NCI-H526 treated with DMSO at 0.1 percent for 48 hours (cell line): ENCODE data around the gene BID.
"Not testable (repeated sequence)": the region's sequence is repeated elsewhere in the genome, so short reads cannot be mapped to it uniquely, and the experiment has no call there.

ENCODE experiments used
- DNase-seq: peaks from one replicate; lab custom pipeline; 2025; lab: John Stamatoyannopoulos, UW

The BID gene

DNA sequence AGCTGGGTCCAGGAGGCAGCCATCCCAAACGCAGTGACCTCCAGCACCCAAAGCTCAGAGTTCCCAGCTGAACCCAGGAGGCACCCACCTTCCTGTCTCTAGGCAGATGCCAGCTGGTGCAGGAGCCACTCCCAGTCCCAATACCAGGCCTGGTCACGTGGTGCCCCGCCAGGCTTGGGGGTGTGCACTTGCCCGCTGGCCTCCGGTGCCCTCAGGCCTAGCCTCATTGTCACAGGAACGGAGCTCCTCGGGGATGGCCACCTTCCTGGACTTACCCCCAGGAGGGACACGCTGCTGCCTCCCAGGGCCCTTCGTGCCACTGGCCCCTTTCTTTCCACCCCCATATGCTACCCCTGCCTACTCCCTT lies 4.6 kb downstream of the BID start:
- DNase-seq, result no peak

DNA sequence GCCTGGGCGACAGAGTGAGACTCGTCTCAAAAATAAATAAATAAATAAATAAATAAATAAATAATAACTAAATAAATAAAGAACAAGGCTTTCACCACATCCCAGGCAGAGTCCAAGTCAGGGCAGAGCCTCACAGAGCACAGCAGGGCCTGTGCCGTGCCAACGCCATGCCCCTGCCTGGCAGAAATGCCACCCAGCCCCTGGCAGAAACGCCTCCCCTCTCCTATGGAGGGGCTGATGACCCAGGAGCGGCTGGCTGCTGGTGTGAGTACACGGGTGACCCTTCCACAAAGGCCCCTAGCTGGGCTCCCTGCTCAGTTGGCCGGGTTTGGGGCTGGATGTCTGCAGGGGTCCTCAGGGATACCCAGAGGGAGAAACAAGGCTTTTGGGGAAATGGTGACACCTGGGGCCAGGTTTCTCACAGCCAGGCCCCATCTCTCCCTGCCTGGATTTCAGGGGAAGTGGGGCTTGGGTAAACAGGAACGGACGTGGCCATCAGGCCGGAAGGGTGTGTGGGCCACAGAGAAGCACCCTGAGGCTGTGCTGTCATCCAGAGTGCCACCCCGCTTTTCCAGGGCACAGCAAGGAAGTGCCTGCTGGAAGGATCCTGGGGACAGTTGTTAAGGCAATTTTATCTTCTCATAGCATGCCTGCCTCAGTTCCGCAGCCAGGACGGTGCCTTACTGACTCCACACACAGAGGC lies 5.1 kb downstream of the BID start:
- no peak for DNase-seq

DNA sequence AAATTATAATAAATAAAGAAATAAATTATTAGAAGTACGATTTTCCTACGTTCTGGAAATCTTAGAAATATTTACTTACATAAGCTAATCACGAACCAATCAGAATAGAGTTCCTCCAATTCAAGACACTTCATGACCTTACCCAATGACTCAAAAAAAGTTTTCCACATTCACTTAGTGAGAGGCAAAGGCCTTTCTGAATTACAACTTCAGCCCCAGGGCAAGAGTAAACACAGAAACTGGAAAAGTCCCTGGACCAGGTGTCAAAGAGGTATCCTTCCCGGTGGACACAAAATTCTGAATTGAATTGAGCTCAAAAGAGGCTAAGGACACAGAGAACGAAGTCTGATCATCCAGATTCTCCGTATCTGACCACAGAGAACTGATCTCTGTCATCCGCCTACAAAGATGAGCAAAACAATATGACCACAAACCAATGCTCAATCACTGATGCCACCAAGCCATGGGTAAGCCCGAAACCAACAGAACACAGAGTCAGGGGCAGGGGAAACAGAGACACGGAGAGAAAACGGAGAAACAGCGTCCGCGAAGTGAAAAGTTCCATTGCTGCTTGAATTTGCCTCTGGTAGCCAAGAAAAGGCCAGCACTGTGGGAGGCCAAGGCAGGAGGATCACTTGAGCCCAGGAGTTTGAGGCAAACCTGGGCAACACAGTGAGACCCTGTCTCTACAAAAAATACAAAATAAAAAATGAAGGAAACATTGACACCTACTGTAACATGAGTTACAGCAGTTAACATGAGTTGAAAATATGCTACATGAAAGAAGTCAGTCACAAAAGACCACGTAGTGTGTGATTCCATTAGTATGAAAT lies 6.8 kb downstream of the BID start:
- no peak for DNase-seq

DNA sequence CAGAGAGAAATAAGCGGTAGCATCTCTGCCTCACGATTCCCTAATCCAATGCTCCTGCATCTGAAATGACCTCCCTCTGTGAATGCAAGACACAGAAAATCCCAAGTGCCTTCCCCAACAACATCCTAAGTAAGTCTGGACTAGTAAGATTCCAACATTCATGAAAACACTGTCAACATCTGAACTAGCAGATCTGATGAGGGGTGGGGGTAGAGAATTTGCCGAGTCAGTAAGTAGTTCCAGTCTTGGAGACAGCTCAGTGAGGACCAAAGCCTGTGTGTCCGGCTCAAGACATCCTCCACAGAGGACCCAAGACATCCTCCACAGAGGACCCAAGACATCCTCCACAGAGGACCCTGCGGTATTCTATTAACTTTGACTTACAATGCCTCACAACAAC lies 9.4 kb downstream of the BID start:
- not testable (repeated sequence) for DNase-seq

DNA sequence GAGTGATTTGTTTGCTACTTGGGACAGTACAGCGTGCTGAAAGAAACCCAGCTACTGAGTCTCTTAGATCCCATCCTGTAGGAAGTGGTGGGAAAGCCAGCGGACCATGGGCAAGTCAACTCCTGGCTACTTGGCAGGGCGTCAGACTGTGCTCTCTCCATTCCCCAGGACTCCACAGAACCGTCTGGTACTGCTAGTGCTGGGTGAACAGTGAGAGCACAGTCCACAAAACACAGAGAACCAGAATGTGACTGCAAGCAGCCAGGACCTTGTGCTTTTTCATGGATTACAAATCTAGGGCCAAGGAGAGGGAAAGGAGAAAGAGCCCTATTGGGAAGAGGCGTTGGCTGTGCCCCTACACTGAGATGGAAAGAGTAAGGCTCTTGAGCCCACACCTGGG lies 10.2 kb downstream of the BID start:
- DNase-seq, result no peak

DNA sequence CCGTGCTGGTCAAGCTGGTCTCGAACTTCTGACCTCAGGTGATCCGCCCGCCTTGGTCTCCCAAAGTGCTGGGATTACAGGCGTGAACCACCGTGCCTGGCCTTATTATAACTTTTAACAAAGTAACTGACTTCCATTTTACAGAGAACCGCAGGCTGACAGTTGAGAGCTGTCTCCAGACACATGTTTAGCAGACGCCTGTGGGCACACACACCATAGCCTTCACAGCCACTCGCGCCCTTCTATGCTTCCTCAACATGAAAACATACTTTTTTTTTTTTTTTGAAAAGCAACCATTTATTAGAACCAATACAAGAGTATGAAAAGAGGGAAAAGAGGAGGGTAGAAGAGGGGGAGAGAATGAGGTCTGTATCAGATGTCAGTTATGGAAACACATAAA lies 10.8 kb downstream of the BID start:
- not testable (repeated sequence) for DNase-seq

DNA sequence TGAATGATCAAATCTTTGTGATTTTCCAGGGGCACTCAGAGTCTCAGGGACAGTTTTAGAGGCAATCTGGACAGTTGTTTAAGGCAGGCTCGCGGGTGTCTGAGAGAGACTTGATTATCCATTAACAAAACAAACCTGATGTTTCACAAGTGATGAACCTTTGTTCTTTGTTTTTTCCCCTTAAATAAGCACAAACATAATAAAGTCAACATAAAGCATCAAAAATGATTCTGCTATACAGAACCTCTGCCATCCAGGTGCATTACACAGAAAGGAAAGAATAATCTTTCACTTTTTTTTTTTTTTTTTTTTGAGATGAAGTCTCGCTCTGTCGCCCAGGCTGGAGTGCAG lies 13.2 kb downstream of the BID start:
- no peak for DNase-seq

DNA sequence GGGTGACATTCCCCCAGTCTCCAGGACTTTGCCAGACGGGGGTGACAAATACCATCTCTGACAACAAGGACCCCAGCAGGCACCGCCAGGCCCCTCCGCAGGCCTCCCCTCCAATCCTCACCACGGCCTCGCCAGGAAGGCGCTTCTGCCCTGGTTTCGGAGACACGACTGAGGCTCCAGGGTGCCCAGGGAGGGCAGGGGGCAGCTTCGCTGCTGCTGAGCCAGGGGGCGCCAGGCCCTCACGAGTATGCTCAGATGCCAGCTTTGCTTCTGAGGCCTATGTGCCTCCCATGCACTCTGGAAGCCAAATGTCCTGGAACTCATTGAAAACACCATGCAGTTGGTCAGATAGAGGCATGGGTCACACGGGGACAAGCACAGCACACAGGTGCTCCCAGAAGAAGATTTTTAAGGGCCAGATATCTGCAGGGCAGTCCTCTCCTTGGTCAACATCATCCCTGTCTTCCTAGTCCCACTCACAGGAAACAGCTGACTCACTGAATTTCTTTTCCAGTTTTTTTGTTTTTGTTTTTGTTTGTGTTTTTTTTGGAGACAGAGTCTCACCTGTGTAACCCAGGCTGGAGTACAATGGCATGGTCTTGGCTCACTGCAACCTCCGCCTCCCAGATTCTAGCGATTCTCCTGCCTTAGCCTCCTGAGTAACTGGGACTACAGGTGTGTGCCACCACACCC lies 19.9 kb downstream of the BID start:
- DNase-seq, result no peak

DNA sequence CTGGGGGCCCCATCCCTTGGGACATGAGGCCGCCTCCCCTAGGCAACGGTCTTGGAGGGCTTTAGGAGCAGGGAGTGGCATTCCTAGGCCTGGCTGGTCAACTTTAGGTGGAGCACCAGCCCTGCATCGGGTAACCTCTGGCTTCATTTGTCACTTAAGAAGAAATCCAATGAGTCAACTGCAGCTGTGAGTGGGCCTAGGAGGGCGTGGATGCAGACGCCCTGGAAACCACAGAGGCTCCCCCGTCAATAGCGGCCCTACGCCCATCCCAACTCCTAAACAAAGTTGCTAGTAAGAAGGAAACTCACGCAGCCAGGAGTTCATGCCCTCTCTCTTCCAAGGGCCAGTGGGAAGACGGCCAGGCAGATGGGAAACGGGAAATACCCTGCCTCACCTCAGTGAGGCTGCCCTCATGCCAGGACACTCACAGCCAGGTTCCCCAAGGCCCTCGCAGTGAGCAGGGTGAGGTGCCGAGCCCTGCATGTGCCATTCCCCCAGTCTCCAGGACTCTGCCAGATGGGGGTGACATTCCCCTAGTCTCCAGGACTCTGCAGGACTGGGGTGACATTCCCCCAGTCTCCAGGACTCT lies 20.8 kb downstream of the BID start:
- DNase-seq, result no peak

DNA sequence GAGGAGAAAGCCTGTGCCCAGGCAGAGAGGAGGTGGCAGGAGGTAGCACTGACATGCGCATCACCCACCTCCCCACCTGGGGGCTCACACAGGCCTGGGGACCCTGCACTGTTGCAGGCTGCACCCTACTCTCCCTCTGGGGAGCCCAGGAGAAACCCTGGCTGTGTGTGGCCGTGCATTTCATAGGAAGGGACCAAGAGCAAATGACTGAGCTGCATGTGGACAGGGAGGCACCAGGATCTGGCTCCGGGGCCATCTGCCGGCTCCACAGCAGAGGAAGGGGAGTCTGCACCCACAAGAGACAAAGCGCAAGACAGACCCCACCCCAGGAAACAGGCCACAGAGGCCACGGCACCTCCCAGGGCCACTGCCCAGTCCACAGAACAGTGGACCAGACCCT lies 22.7 kb downstream of the BID start:
- DNase-seq, result no peak

DNA sequence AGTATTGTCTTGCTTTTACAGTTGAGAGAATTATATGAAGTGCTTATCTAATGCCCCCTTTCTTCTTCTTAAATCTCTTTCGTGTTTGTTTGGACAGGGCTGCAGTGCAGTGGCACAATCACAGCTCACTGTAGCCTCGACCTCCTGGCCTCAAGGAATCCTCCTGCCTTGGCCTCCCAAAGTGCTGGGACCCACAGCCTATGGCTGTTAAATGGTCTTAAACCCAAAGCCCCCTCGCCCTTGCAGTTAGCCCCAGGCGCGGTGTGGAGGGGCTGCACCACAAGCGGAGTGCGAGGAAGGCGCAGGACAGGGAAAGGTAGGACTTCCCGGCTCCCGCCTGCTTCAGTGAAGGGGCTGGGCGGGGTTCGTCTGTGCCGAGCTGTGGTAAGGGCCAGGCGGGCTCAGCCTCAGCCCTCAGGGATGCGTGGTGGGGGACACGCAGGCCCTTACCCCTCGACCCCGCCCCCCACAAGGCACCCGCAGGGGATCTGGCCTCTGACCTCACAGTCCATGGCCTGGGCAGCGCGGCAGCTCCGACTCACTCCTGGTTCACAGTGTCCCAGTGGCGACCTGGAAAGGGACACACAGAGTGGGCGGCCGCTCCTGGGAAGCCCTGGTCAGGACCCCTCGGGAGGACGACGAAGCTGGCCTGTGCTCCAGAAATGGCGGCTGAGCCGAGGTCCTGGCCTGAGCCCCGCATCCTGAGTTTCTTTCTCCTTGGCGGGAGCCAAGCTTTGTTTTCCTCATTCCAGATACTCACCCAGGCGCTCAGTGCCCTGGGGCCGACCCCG lies 24.5 kb downstream of the BID start:
- no peak for DNase-seq

DNA sequence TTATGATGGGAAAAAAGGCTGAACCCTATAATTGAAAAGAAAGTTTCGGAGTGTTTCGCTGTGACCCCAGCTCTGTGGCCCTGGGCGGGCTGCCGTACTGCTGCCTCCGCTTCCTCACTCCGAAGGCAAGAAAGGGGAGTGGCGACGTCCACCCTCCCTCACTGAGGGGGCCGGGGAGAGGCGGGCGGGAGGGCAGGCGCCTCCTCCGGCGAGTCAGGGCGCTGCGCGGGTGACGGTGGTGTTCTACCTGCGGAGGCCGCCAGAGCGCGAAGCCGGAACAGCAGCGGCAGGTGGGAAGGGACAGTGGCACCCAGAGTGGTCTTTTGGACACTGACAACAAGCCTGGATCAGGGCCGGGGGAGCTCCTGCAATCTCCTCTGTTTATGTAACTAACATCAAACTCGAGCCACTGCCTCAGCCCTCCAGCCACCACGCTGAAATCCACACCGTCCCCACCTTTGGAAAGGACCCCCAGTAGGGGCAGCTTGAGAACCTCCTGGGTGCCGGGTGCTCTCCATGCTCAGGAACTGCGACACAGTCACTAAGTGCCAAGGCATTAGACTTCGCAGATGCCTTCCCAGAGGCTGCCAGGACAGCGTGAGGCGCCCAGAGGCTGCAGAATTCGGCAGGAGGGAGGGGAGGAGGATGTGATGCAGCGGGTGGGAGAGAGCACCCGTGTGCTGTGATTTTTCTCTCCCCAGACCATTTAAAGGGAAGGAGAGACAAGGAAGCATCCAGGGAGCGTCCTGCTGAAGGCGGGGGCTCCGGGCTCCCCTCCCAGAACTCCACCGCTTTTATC lies 25.5 kb downstream of the BID start:
- DNase-seq, result no peak

DNA sequence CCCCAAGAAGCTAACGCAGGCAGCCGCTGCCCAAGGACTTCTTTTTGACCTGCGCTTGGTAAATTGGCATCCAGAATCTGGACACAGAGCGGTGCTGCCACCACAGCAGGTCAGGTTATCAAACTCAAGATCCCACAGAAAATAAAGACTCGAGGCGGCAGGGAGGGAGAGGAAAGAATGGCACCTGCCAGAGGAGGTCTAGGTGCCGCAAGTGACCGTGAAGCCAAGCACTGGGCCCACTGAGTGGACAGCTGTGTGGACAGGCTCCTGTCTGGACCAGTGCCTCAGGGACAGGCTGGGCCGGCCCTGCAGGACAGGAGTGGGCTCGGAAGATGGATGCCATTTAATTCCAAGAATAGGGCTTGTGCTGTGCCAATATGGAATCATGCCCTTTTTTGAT lies 27.4 kb downstream of the BID start:
- DNase-seq, result no peak

DNA sequence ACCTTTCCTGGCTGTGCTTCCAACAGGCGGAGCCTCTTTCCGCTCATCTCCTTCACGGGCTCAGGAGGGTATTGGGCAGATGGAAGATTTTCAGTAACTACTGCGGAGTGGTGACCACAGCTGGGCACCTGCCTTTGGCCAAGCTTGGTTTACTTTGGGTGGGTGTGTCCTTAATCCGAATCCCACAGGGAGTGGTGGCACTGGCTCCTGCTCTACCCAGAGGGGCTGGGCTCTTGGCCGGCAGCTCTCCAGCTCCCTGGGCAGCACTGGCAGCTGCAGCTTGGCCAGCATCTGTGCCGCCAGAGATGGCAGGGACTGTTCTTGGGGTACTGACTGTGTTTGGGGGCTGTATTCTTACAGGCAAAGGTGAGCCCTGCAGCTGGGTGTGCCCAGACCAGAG lies 29.8 kb downstream of the BID start:
- DNase-seq, result no peak

DNA sequence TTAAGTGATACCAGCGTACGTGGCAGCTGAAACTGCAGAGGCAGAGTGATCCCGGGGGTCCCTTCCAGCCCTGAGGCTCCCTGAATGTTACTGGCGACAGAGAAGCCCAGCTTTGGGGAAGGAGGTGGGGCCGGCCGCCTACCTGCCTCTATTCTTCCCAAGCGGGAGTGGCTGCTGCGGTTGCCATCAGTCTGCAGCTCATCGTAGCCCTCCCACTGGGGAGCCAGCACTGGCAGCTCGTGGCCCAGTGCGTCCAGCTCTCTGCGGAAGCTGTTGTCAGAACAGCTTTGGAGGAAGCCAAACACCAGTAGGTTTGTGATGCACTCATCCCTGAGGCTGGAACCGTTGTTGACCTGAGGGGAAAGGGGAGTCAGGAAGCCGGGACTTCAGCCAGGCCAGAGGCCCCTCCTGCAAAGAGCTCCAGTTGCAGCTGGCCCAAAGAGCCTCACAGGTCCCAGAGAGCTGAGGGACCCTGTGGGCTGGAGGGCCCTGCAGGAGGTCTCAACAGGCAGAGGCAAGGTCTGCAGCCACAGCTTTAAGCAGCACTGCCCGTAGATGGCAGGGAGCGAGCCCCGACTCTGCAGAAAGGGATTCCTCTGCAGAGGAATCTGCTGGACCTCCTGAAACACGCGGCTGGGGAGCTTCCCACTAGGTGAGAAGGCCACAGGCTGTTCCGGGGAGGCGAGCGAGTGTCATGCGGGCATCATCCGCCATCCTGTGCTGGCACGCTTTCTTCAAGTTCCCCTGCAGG lies 30.4 kb downstream of the BID start:
- no peak for DNase-seq

DNA sequence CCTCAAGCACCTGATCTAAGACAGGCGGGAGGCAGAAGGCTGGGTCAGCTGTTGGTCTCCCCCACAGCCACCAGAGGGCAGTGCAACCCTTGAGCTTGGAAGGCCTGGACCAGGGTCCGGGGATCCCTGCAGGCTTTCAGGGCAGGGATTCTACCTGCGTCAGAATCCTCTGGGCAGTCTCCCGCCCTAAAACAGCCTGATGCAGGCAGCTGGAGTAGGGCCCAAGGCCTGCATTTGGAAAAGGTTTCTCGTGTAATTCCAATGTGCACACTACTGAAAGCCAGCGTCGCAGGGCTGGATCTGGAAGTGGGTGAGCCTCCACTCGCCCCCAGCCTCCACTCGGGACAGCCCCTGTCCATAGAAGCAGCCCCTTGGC lies 31.8 kb downstream of the BID start:
- DNase-seq, result peak; percentile 14

DNA sequence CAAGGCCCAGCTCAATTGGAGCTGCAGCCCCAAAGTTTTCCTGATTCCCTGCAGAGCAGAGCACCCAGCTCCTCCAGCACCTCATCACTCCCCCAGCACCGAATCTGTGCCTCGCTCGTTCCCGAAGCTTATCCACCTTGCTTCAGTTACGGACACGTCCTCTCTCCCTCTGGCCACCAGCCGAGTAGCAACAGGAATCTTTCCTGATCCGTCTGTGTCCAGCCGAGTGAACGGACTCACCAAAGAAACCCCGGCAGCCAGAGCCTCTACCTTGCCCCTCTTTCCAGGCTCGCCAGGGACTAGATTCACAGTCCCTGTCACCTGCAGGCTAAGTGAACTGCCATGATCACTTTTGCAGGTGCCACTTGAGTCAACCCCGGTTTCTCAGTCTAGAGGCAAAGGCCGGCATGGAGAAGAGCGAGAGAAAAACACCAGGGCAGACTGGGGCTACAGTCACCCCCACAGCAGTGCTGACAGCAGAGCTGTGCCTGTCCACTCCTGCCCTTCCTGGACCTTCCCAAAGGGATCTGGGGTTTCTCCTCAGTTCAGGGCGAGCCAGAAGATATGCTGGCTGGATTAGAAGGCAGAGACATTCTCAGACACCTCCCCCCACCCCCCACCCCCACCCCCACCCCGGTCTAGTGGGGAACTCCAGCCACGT lies 32.3 kb downstream of the BID start:
- no peak for DNase-seq

DNA sequence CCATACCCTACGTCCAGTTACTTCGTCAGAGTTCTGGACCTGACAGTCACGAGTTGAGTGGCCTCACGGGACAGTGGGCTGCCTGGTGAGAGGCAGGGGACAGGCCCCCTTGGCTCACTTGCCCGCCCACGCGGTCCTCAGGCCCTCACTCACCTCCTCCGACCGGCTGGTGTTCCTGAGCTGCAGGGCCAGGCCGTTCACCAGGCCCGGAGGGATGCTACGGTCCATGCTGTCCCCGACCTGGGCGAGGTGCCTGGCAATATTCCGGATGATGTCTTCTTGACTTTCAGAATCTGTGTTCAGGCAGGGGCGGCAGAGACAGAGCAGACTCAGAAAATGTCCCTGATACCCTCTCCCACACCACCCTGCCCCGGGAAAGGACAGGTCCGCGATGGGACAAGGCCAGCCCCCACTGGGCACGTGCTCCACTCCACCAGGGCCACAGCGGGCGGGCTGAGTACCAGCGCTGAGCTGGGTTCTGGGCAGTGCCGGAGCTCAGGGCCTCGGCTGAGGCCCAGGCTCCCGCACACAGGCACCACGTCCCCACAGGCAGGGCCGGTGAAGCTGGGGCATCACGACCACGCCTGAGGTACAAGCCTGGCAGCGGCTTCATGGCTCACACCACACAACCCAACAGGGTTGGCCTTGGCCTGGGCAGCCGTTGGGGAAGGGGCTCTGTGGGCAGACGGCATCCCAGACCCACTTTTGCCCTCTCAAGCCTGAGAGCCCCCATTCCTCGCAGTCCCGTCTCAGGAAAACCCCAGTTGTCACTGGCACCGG lies 34.9 kb downstream of the BID start:
- no peak for DNase-seq
